HL-60 (cell line): Measurements from ENCODE around the gene FGFR1OP2.

Source experiments
- DNase-seq, 2 experiments: peaks; one replicate each; pipeline ENCODE4 v3.0.0-alpha.2; 2010 to 2020; ENCODE audit warnings: low read depth in 1 of 2, low spot score in 1 of 2
- H3K27ac ChIP-seq: fragments of 250-450 bp; sonication (Bioruptor Pico); replicated peaks from 2 replicates; pipeline ENCODE4 v1.5.1; 2020; ENCODE audit warnings: mild to moderate bottlenecking, moderate library complexity
- H3K27me3 ChIP-seq: fragments of 250-450 bp; sonication (Bioruptor Pico); 2 replicates; pipeline ENCODE4 v1.5.1; 2021; ENCODE audit warnings: mild to moderate bottlenecking, moderate library complexity; ENCODE audit not compliant: insufficient read depth, poor library complexity, severe bottlenecking
- H3K4me3 ChIP-seq: replicated peaks from 2 replicates; pipeline ENCODE4 v1.5.1; 2011; ENCODE audit warnings: mild to moderate bottlenecking, control low read depth, low read length; ENCODE audit not compliant: insufficient read depth
- GABPA ChIP-seq: IDR thresholded peaks from 2 replicates; pipeline ENCODE4 v1.6.1; 2012; ENCODE audit warnings: low read depth
- POLR2AphosphoS5 ChIP-seq: IDR thresholded peaks from 2 replicates; pipeline ENCODE4 v1.6.1; 2012; ENCODE audit warnings: low read depth
- SPI1 ChIP-seq: IDR thresholded peaks from 2 replicates; pipeline ENCODE4 v1.6.1; 2012; ENCODE audit warnings: low read depth, mild to moderate bottlenecking, borderline replicate concordance
- TF ChIP-seq, protein P1 (sequence below): IDR thresholded peaks from one replicate; pipeline ENCODE4 v1.5.1; 2011; ENCODE audit warnings: low read length, control low read depth, inconsistent platforms; ENCODE audit not compliant: insufficient read depth
- TF ChIP-seq, protein P2 (sequence below): IDR thresholded peaks from 2 replicates; pipeline ENCODE4 v1.6.1; 2012; ENCODE audit warnings: low read depth; ENCODE audit not compliant: insufficient replicate concordance

The FGFR1OP2 gene

DNA sequence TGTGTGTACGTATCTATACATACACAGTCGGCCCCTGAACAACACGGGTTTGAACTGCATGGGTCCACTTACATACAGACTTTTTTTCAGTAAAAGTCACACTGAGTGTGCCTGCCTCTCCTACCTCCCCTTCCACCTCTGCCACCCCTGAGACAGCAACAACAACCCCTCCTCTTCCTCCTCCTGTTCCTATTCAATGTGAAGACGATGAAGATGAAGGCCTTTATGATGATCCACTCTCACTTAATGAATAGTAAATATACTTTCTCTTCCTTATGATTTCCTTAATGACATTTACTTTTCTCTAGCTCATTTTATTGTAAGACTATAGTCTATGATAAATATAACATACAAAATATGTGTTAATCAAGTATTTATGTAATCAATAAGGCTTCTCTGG, 50.4 kb downstream of the FGFR1OP2 start:
- DNase-seq: no peak

DNA sequence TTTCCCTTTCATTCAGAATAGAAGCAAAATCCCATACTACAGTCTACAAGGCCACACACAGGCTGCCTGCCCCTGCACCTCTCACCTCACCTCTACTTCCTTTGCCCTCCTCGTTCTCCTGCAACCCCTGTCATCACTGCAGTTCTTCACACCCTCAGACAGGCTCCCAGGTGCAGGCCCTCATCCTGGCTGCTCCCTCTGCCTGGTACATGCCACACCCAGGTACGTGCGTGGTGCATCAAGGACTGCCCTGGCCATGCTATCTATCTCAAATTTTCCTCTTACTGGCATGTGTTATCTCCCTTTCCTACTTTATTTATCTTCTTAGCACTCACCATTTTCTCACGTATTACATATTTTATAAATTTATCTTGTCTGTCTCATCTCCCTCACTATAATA, 51.6 kb downstream of the FGFR1OP2 start:
- TF ChIP-seq POLR2AphosphoS5: no peak
- TF ChIP-seq, protein P1, sequence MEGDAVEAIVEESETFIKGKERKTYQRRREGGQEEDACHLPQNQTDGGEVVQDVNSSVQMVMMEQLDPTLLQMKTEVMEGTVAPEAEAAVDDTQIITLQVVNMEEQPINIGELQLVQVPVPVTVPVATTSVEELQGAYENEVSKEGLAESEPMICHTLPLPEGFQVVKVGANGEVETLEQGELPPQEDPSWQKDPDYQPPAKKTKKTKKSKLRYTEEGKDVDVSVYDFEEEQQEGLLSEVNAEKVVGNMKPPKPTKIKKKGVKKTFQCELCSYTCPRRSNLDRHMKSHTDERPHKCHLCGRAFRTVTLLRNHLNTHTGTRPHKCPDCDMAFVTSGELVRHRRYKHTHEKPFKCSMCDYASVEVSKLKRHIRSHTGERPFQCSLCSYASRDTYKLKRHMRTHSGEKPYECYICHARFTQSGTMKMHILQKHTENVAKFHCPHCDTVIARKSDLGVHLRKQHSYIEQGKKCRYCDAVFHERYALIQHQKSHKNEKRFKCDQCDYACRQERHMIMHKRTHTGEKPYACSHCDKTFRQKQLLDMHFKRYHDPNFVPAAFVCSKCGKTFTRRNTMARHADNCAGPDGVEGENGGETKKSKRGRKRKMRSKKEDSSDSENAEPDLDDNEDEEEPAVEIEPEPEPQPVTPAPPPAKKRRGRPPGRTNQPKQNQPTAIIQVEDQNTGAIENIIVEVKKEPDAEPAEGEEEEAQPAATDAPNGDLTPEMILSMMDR: no peak
- TF ChIP-seq, protein P2, sequence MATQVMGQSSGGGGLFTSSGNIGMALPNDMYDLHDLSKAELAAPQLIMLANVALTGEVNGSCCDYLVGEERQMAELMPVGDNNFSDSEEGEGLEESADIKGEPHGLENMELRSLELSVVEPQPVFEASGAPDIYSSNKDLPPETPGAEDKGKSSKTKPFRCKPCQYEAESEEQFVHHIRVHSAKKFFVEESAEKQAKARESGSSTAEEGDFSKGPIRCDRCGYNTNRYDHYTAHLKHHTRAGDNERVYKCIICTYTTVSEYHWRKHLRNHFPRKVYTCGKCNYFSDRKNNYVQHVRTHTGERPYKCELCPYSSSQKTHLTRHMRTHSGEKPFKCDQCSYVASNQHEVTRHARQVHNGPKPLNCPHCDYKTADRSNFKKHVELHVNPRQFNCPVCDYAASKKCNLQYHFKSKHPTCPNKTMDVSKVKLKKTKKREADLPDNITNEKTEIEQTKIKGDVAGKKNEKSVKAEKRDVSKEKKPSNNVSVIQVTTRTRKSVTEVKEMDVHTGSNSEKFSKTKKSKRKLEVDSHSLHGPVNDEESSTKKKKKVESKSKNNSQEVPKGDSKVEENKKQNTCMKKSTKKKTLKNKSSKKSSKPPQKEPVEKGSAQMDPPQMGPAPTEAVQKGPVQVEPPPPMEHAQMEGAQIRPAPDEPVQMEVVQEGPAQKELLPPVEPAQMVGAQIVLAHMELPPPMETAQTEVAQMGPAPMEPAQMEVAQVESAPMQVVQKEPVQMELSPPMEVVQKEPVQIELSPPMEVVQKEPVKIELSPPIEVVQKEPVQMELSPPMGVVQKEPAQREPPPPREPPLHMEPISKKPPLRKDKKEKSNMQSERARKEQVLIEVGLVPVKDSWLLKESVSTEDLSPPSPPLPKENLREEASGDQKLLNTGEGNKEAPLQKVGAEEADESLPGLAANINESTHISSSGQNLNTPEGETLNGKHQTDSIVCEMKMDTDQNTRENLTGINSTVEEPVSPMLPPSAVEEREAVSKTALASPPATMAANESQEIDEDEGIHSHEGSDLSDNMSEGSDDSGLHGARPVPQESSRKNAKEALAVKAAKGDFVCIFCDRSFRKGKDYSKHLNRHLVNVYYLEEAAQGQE: no peak
- TF ChIP-seq SPI1: no peak
- TF ChIP-seq GABPA: no peak

More for the DNA sequence above, 50.4 kb downstream of the FGFR1OP2 start:
- no peak for TF ChIP-seq POLR2AphosphoS5
- TF ChIP-seq, protein P2: no peak
- no peak for TF ChIP-seq GABPA
- TF ChIP-seq, protein P1: no peak
- TF ChIP-seq SPI1: no peak
- H3K27me3 ChIP-seq: no peaks in the 10 kb centered on the region
- H3K4me3 ChIP-seq: no peak overlapping the region
- no peak overlapping the region for H3K27ac ChIP-seq

DNA sequence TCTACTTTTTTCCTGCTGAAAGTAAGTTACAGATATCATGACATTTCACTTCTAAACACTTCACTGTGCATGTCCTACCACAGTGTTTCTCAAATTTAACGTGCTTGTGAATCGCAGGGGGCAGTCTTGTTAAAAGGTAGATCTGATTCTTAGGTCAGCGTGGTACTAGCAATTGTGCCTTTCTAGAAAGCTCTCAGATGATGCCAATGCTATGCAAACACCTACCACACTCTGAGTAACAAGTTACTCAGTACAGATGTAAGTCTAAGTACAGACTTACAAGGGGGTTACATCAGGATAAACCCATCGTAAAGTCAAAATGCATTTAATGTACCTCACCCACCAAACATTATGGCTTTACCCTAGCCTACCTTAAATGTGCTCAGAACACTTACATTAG, 53.6 kb downstream of the FGFR1OP2 start:
- Histone ChIP-seq H3K27me3 (no peaks in the 10 kb centered on the region), H3K27ac (no peak overlapping the region), H3K4me3 (no peak overlapping the region)
- DNase-seq: no peak
- TF ChIP-seq, protein P1: no peak

More for the DNA sequence above, 51.6 kb downstream of the FGFR1OP2 start:
- Histone ChIP-seq H3K4me3 (no peak overlapping the region), H3K27ac (no peak overlapping the region), H3K27me3 (no peaks in the 10 kb centered on the region)
- DNase-seq: no peak

DNA sequence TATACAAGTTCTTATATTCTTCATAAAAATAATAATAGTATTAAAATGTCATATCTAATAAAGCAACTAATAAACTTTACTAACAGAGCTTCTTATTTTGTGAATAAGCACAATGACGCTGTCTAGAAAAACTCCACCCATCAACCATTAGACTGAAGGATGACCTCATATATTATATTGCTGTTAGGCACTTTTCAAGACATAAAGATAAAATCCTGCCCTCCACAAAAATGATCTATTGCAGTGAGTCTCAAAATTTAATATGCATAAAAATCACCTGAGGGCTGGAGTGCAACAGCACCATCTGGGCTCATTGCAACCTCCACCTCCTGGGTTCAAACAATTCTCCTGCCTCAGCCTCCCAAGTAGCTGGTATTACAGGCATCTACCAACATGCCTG, 55.8 kb downstream of the FGFR1OP2 start:
- H3K4me3 ChIP-seq: no peak overlapping the region
- no peak overlapping the region for H3K27ac ChIP-seq
- no peaks in the 10 kb centered on the region for H3K27me3 ChIP-seq
- no peak for DNase-seq
- no peak for TF ChIP-seq POLR2AphosphoS5
- TF ChIP-seq, protein P2: no peak
- no peak for TF ChIP-seq GABPA
- TF ChIP-seq SPI1: no peak
- TF ChIP-seq, protein P1: no peak
